Endodermal cell (in vitro differentiated cells): ENCODE data around the gene NKAIN4. TPM values are rescaled to one million over a fixed set of nuclear protein-coding genes. Genes with fewer than 3 reads are reported as not detected.

Experiments used
- DNase-seq: peaks from one replicate; pipeline ENCODE4 v3.0.0-alpha.2; 2017
- H3K27ac ChIP-seq: 2 replicates; pipeline ENCODE4 v1.5.1; 2013; ENCODE audit warnings: mild to moderate bottlenecking, low read depth, low read length, moderate library complexity
- H3K27me3 ChIP-seq: 2 replicates; pipeline ENCODE4 v1.6.1; 2013; ENCODE audit warnings: mild to moderate bottlenecking, low read length, moderate library complexity; ENCODE audit not compliant: insufficient read depth, control insufficient read depth, poor library complexity, severe bottlenecking
- H3K36me3 ChIP-seq: 2 replicates; pipeline ENCODE4 v1.7.0; 2013; ENCODE audit warnings: mild to moderate bottlenecking, low read length, moderate library complexity; ENCODE audit not compliant: control insufficient read depth, insufficient read depth
- H3K4me1 ChIP-seq: one replicate; pipeline ENCODE4 v1.7.0; 2013; ENCODE audit warnings: low read length; ENCODE audit not compliant: control insufficient read depth, insufficient read depth
- H3K4me3 ChIP-seq: 2 replicates; pipeline ENCODE4 v1.5.1; 2013; ENCODE audit warnings: mild to moderate bottlenecking, low read length, moderate library complexity
- H3K9ac ChIP-seq: 2 replicates; pipeline ENCODE4 v1.6.1; 2013; ENCODE audit warnings: mild to moderate bottlenecking, low read length, moderate library complexity; ENCODE audit not compliant: poor library complexity, severe bottlenecking; ENCODE audit errors: extremely low read depth
- H3K9me3 ChIP-seq: 2 replicates; pipeline ENCODE4 v1.6.1; 2013; ENCODE audit warnings: mild to moderate bottlenecking, low read length, moderate library complexity; ENCODE audit not compliant: control insufficient read depth
- H3K27ac Mint-ChIP-seq: 2 replicates; pipeline ENCODE4 v1.8.0; 2020; ENCODE audit warnings: mixed read lengths
- H3K27me3 Mint-ChIP-seq: 2 replicates; pipeline ENCODE4 v1.8.0; 2021; ENCODE audit warnings: mild to moderate bottlenecking, mixed read lengths; ENCODE audit not compliant: insufficient read depth
- H3K36me3 Mint-ChIP-seq: 2 replicates; pipeline ENCODE4 v1.8.0; 2020; ENCODE audit warnings: low read depth, mixed read lengths
- H3K4me1 Mint-ChIP-seq: 2 replicates; pipeline ENCODE4 v1.8.0; 2020; ENCODE audit warnings: mixed read lengths
- H3K4me3 Mint-ChIP-seq: 2 replicates; pipeline ENCODE4 v1.8.0; 2020; ENCODE audit warnings: mild to moderate bottlenecking, moderate library complexity, mixed read lengths
- H3K9me3 Mint-ChIP-seq: 2 replicates; pipeline ENCODE4 v1.8.0; 2020; ENCODE audit warnings: mild to moderate bottlenecking, mixed read lengths
- WGBS, 2 experiments: methylation state at CpG; one replicate each; pipeline versions ENCODE4 v1.1.5 to v1.1.7; 2013; ENCODE audit warnings: missing lambda C conversion rate in 2 of 2, mixed read lengths in 1 of 2; ENCODE audit not compliant: insufficient coverage in 1 of 2, insufficient read length in 1 of 2; 5-methylcytosine and 5-hydroxymethylcytosine counted together
- total RNA-seq, 2 donors: library from RNA; stranded (reverse); fragmentation: NEBNext Ultra II Directional in 1 of 2; extraction: Animal tissue kit (Norgen Biotek cat#: 25700) in 1 of 2; gene quantifications; 2 replicates in 1 of 2; 3 replicates in 1 of 2; pipeline ENCODE4 v1.2.1, GENCODE V29; 2021
- TF ChIP-seq, protein P1 (sequence below): fragments of 200-600 bp; sonication (generic); conservative IDR thresholded peaks from 2 replicates; pipeline ENCODE4 v1.5.0; 2021; ENCODE audit warnings: antibody characterized with exemption, mild to moderate bottlenecking

The NKAIN4 gene
- total RNA-seq, 2 donors from 2014 or later = 0.24 to 1.7 TPM

DNA sequence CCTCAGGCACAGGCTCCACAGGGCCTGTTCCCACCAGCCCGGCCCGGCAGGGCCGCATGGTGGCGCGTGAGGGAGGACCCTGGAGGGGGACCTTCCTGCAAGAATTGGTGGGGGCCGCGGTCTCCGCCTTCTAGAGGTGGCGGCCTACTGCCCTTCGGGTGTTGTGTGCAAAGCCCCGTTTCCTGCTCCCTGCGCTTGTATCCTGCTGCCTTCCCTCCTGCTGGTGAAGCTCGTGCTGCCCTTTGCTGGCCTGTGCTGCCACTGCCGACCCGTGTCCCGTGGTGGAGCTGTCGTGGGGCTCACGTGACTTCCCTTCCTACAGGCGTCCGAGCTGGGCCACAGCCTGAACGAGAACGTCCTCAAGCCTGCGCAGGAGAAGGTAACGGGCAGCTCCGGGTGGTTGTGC, 30.3 kb upstream of the NKAIN4 start:
- Mint-ChIP-seq H3K9me3 (no peaks in the 10 kb centered on the region), H3K4me1 (no peaks in the 10 kb centered on the region), H3K4me3 (no peak overlapping the region), H3K36me3 (peaks cover 40% of the 10 kb centered on the region), H3K27me3 (no peaks in the 10 kb centered on the region), H3K27ac (no peak overlapping the region)
- Histone ChIP-seq H3K9ac (no peak overlapping the region), H3K36me3 (peaks cover 25% of the 10 kb centered on the region), H3K27me3 (no peaks in the 10 kb centered on the region), H3K4me1 (no peaks in the 10 kb centered on the region), H3K27ac (no peak overlapping the region), H3K9me3 (no peaks in the 10 kb centered on the region), H3K4me3 (no peak overlapping the region)
- 93 to 94% methylated on average over 20 to 25 of the region's 25 CpGs for WGBS, 2 experiments
- no peak for DNase-seq
- TF ChIP-seq, protein P1, sequence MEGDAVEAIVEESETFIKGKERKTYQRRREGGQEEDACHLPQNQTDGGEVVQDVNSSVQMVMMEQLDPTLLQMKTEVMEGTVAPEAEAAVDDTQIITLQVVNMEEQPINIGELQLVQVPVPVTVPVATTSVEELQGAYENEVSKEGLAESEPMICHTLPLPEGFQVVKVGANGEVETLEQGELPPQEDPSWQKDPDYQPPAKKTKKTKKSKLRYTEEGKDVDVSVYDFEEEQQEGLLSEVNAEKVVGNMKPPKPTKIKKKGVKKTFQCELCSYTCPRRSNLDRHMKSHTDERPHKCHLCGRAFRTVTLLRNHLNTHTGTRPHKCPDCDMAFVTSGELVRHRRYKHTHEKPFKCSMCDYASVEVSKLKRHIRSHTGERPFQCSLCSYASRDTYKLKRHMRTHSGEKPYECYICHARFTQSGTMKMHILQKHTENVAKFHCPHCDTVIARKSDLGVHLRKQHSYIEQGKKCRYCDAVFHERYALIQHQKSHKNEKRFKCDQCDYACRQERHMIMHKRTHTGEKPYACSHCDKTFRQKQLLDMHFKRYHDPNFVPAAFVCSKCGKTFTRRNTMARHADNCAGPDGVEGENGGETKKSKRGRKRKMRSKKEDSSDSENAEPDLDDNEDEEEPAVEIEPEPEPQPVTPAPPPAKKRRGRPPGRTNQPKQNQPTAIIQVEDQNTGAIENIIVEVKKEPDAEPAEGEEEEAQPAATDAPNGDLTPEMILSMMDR = no peak

DNA sequence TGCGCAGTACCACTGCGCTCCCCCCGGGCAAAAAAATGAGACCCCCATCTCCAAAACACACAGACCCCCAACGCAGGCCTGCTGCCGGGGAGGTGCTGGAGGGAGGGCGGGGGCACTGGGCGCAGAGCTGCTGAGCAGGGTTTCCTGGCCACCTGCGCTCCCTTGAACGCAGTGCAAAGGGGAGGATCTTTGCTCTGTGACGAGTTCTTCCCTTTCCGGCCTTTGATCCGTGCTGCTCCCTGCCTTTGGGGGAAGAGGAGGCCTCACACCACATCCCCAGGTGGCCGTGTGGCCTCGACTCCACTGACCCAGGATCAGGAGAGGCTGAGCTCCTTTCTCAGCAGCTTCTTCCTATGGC, 29.8 kb upstream of the NKAIN4 start:
- WGBS, 2 experiments = 89 to 91% methylated on average over 4 to 14 of the region's 14 CpGs
- TF ChIP-seq, protein P1 = no peak
- peaks cover 43% of the 10 kb centered on the region for H3K36me3 Mint-ChIP-seq
- H3K4me3 Mint-ChIP-seq = no peak overlapping the region
- DNase-seq = no peak
- no peak overlapping the region for H3K27ac Mint-ChIP-seq
- no peak overlapping the region for H3K9ac ChIP-seq
- H3K4me3 ChIP-seq = no peak overlapping the region
- H3K27me3 Mint-ChIP-seq = no peaks in the 10 kb centered on the region
- H3K27me3 ChIP-seq = no peaks in the 10 kb centered on the region
- no peaks in the 10 kb centered on the region for H3K9me3 ChIP-seq
- H3K4me1 ChIP-seq = no peaks in the 10 kb centered on the region
- H3K36me3 ChIP-seq = peaks cover 28% of the 10 kb centered on the region
- H3K9me3 Mint-ChIP-seq = no peaks in the 10 kb centered on the region
- no peak overlapping the region for H3K27ac ChIP-seq
- no peaks in the 10 kb centered on the region for H3K4me1 Mint-ChIP-seq

DNA sequence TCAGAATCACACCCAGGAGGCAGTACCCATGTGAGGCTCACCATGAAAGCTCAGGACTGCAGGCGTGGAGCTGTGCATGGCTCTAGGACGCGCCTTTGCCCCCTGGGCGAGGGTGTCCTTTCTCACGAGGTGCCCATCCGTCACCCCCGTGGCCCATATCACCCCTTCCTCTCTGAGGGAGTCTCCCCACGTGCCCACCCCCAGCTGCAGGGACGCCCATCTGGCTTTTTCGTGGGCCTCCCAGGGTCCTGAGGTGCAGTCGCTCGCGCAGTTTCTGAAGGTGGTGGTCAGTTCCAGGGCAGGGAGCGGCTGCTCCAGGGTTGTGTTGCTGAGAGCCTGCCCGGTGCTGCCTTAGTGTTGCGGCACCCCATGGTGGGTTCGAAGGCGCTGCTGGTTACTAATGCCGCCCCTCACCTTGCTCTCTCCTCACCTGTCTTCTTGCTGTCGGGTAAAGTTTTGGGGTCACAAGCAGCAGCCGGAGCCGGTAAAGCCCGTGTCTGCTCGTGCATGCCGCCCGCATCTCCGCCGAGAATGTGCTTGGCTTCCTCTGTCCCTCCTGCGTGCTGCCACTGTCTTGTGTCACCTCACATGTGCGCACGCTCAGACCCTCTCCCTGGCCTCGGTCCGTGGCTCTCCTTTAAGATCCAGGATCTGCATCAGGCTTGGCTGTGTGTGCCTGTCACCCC, 29.3 kb upstream of the NKAIN4 start:
- no peaks in the 10 kb centered on the region for H3K27me3 ChIP-seq
- no peak for DNase-seq
- peaks cover 44% of the 10 kb centered on the region for H3K36me3 Mint-ChIP-seq
- H3K36me3 ChIP-seq = peaks cover 34% of the 10 kb centered on the region
- H3K9me3 Mint-ChIP-seq = no peaks in the 10 kb centered on the region
- no peak overlapping the region for H3K27ac ChIP-seq
- no peak overlapping the region for H3K4me3 ChIP-seq
- H3K27ac Mint-ChIP-seq = no peak overlapping the region
- H3K9me3 ChIP-seq = no peaks in the 10 kb centered on the region
- no peak overlapping the region for H3K9ac ChIP-seq
- no peaks in the 10 kb centered on the region for H3K27me3 Mint-ChIP-seq
- WGBS, 2 experiments = 91 to 98% methylated on average over 19 to 33 of the region's 33 CpGs
- H3K4me3 Mint-ChIP-seq = no peak overlapping the region
- H3K4me1 ChIP-seq = no peaks in the 10 kb centered on the region
- no peaks in the 10 kb centered on the region for H3K4me1 Mint-ChIP-seq
- TF ChIP-seq, protein P1 = no peak
